ENCODE data around the gene ZBTB7C.

DNA sequence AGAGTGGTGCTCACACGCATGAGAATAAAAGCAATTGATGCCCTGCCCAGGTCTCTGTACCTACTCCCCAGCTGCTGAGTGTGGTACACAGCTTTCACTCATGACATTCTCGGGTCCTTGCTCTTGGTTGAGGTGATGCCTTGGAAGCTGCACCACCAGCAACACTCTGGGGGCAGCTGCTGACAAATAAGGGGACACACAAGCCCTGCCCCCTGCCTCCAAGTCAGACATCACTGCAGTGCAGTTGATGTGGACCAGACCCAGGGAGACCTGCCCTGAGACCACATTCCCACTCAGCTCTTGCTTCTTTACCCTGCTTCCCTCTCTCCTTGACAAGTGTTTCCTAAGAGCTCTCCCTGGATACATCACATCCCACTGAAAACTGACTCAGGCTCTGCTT is 225.6 kb downstream of the ZBTB7C start:
- TF ChIP-seq CTCF (conservative IDR thresholded peaks at IDR 0.05; ENCODE audit: low read length) = no peak
- no peak for TF ChIP-seq EZH2phosphoT487 (IDR thresholded peaks at IDR 0.05; ENCODE audit: borderline replicate concordance, low read depth, low read length)

Measured in OCI-LY7 (cell line).